ENCODE data around the gene VASN.
A peak's percentile ranks its signal among the peaks of the same experiment; 100 is the strongest.

VASN gene

GRCh38 chr16:4381072-4381934 is 9.7 kb downstream of the VASN start:
- no peaks in the 10 kb centered on the region for H3K9me3 ChIP-seq (replicated peaks in 1 of 11)
- H3K9ac ChIP-seq: no peak overlapping the region
- H3K4me1 ChIP-seq: peaks cover 38 to 83% (median 69%) of the 10 kb centered on the region in 10 experiments
- peak overlapping the region in 2 of 11 experiments; percentile 29 to 36; a peak in 2 of 22 replicates for H3K27ac ChIP-seq
- no peaks in the 10 kb centered on the region for H3K27me3 ChIP-seq
- no peak for TF ChIP-seq Cebpa-rat (IDR thresholded peaks at IDR 0.05)
- peaks cover 64 to 99% (median 97%) of the 10 kb centered on the region in 11 experiments for H4K20me1 ChIP-seq
- peaks cover 20 to 87% (median 58%) of the 10 kb centered on the region in 11 experiments; a peak in 21 of 22 replicates for H3K36me3 ChIP-seq
- H3K4me3 ChIP-seq: no peak overlapping the region
- H3K4me2 ChIP-seq: no peak overlapping the region

- TF ChIP-seq Cebpa-rat (IDR thresholded peaks at IDR 0.05): no peak
These were observed 10.5 kb downstream of the VASN start for GRCh38 chr16:4381935-4382794.

GRCh38 chr16:4382795-4383357 is 11.2 kb downstream of the VASN start:
- TF ChIP-seq Cebpa-rat (IDR thresholded peaks at IDR 0.05): no peak
- H3K9ac ChIP-seq: peak overlapping the region in 8 of 11 experiments; percentile 19 to 62 (median 51); a peak in 14 of 22 replicates
- H3K4me1 ChIP-seq: peaks cover 39 to 83% (median 67%) of the 10 kb centered on the region in 10 experiments
- H4K20me1 ChIP-seq: peaks cover 57 to 100% (median 96%) of the 10 kb centered on the region in 11 experiments
- peak overlapping the region in 9 of 11 experiments; percentile 81 to 91 (median 84); a peak in 15 of 22 replicates for H3K4me2 ChIP-seq
- H3K27me3 ChIP-seq: no peaks in the 10 kb centered on the region
- H3K4me3 ChIP-seq: no peak overlapping the region
- no peaks in the 10 kb centered on the region for H3K9me3 ChIP-seq (replicated peaks in 1 of 11)
- peaks cover 26 to 96% (median 73%) of the 10 kb centered on the region in 11 experiments for H3K36me3 ChIP-seq
- H3K27ac ChIP-seq: peak overlapping the region in 8 of 11 experiments; percentile 25 to 73 (median 58); a peak in 15 of 22 replicates

More at GRCh38 chr16:4381935-4382794, 10.5 kb downstream of the VASN start:
- Histone ChIP-seq H4K20me1 (peaks cover 63 to 100% (median 98%) of the 10 kb centered on the region in 11 experiments), H3K4me3 (no peak overlapping the region), H3K36me3 (peaks cover 22 to 94% (median 67%) of the 10 kb centered on the region in 11 experiments; a peak in 21 of 22 replicates), H3K4me2 (peak overlapping the region in 4 of 11 experiments; percentile 82 to 91 (median 86); a peak in 1 of 22 replicates), H3K4me1 (peaks cover 45 to 83% (median 73%) of the 10 kb centered on the region in 10 experiments), H3K9ac (peak overlapping the region in 6 of 11 experiments; percentile 45 to 62 (median 52); a peak in 7 of 22 replicates), H3K27me3 (no peaks in the 10 kb centered on the region), H3K27ac (peak overlapping the region in 8 of 11 experiments; percentile 25 to 73 (median 58); a peak in 10 of 22 replicates), H3K9me3 (replicated peaks in 1 of 11) (no peaks in the 10 kb centered on the region)

GRCh38 chr16:4383591-4384444 is 12.2 kb downstream of the VASN start:
- H3K36me3 ChIP-seq: peaks cover 36 to 97% (median 81%) of the 10 kb centered on the region in 11 experiments

GRCh38 chr16:4384509-4384942 is 12.9 kb downstream of the VASN start:
- Histone ChIP-seq H3K27me3 (no peaks in the 10 kb centered on the region), H3K9ac (peak overlapping the region in 9 of 11 experiments; percentile 33 to 65 (median 52); a peak in 17 of 22 replicates), H3K36me3 (peaks cover 43 to 97% (median 86%) of the 10 kb centered on the region in 11 experiments), H3K4me1 (peaks cover 35 to 77% (median 60%) of the 10 kb centered on the region in 10 experiments), H3K9me3 (replicated peaks in 1 of 11) (no peaks in the 10 kb centered on the region), H3K27ac (peak overlapping the region in 9 of 11 experiments; percentile 19 to 73 (median 58); a peak in 15 of 22 replicates), H3K4me2 (peak overlapping the region in 9 of 11 experiments; percentile 81 to 91 (median 84); a peak in 19 of 22 replicates), H4K20me1 (peaks cover 45 to 100% (median 93%) of the 10 kb centered on the region in 11 experiments), H3K4me3 (peak overlapping the region in 2 of 10 experiments; percentile 11 to 44; a peak in 2 of 20 replicates)
- no peak for TF ChIP-seq Cebpa-rat (IDR thresholded peaks at IDR 0.05)

More at GRCh38 chr16:4383591-4384444, 12.2 kb downstream of the VASN start:
- H3K4me2 ChIP-seq: peak overlapping the region in 9 of 11 experiments; percentile 81 to 91 (median 84); a peak in 19 of 22 replicates
- peak overlapping the region in 2 of 10 experiments; percentile 11 to 44; a peak in 3 of 20 replicates for H3K4me3 ChIP-seq
- TF ChIP-seq Cebpa-rat (IDR thresholded peaks at IDR 0.05): no peak
- peak overlapping the region in 10 of 11 experiments; percentile 9 to 65 (median 51); a peak in 17 of 22 replicates for H3K9ac ChIP-seq
- peak overlapping the region in 9 of 11 experiments; percentile 20 to 73 (median 58); a peak in 15 of 22 replicates for H3K27ac ChIP-seq
- no peaks in the 10 kb centered on the region for H3K27me3 ChIP-seq
- peaks cover 35 to 77% (median 57%) of the 10 kb centered on the region in 10 experiments for H3K4me1 ChIP-seq
- no peaks in the 10 kb centered on the region for H3K9me3 ChIP-seq (replicated peaks in 1 of 11)
- peaks cover 47 to 100% (median 93%) of the 10 kb centered on the region in 11 experiments for H4K20me1 ChIP-seq

- Histone ChIP-seq H3K9me3 (replicated peaks in 1 of 11) (no peaks in the 10 kb centered on the region), H3K4me3 (no peak overlapping the region), H3K4me1 (peaks cover 33 to 80% (median 64%) of the 10 kb centered on the region in 10 experiments), H3K27me3 (no peaks in the 10 kb centered on the region), H3K36me3 (peaks cover 50 to 100% (median 93%) of the 10 kb centered on the region in 11 experiments), H4K20me1 (peaks cover 46 to 100% (median 90%) of the 10 kb centered on the region in 11 experiments), H3K27ac (peak overlapping the region in 3 of 11 experiments; percentile 51 to 73 (median 64); a peak in 4 of 22 replicates), H3K4me2 (peak overlapping the region in 10 of 11 experiments; percentile 24 to 91 (median 83); a peak in 19 of 22 replicates), H3K9ac (peak overlapping the region in 8 of 11 experiments; percentile 6 to 62 (median 34); a peak in 8 of 22 replicates)
- no peak for TF ChIP-seq Cebpa-rat (IDR thresholded peaks at IDR 0.05)
These were observed 13.6 kb downstream of the VASN start for GRCh38 chr16:4385066-4385788.

Measured in BLaER1 treated with 17β-estradiol and CSF1 and Interleukin-3, amounts not matched to agents 10 nM and 100 nM (cell line).